Measurements from ENCODE around the gene SLC4A7.
"Not testable (repeated sequence)": the region's sequence is repeated elsewhere in the genome, so short reads cannot be mapped to it uniquely, and the experiment has no call there.

The SLC4A7 gene
- total RNA-seq = 113 to 234 (median 202) reads per million in 4 experiments

DNA sequence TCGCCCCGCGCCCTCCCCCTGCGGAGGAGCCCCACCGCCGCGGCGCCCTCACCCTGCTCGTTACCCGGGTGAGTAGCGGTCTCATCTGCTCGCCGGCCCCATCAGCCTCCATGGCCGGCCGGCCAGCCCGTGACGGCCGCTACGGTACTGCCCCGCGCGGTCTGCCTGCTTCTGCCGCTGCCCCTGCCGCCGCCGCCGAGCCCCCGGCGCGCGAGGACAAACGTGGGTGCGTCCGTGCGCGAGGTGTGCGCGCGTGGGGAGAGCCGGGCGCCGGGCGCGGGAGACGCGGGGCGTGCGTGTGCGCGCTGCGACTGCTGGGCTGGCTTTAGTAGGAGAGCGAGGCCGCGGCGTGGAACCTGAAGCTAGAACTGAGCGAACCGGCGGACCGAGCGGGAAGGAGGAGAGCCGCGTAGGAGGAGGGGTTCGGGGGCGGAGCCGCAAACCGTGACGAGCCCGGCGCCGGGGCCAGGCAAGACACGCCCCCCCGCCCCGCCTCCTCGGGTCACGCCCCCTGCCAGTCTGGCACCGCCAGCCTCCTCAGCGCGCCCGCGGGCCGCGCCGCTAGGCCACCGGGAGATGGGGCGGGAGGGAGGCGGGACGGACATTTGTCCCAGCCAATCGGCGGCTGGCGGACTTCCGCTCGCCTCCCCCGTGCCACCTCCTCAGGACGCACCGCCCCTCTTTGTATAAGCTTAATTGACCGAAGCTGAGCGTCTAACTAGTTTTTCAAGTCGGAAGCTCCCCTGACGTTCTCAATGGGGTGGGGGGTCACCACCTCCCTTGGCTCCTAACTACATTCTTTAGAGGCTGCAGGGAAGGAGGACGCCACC lies at the start of gene SLC4A7:
Gene SLC4A7 (minus strand): TSS at position 370 of the 830 bp plus-strand sequence. CDS start 258 bp downstream, at position 112.
- DNase-seq = peak; percentile 96

DNA sequence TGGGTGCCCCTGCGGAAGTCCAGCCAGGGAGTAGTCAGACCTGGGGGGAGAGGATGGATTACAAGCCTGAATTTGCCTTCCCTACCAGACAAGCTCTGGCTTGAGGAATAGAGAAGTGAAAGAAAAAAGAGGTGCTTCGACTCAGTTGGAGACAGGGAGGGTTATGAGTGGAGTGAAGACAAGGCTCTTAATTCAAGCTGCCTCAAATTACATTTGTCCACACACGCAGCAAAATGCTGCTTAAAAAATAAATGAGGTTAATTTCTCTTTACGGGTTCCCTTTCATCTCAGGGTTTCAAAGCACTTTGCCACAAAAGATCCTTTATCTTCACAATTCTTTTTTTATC lies 49.0 kb upstream of the SLC4A7 start:
- DNase-seq = no peak

DNA sequence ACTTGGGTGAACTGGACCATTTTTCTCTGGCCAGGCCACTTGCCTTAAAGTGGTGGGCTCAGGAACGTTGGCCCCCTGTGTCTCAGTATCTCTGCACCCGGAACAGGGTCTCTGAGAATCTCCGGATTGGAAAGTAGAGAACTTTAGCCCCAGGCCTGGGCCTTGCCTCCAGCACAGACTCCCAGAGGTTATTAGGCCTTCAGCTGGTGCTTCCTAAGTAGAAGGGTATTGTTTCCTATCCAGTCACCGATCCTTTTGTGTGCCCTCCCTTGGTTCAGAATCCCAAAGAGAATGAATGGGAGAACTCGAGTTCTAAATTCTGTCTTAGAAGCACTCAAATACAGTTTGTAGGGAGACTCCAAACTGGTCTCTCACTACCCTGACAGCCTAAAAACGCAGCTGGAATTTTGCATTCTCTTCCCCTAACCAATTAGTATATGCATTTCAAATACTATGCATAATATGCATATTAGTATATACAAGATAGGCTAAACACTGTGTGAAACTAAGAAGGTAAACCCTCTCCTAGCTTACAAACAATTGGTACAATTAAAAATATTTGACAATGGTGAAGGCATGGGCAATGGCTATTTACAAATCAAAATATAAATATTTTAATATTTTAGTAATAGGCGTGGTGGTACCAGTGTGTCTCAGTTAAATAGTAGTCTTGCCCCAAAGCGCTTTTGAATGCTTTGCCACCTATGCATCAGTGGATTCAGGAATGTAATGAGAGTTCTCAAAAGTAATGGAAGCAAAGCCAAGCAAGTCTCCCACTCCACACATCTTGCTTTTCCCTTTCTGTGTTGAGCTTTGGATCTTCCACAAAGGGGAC lies 48.5 kb upstream of the SLC4A7 start:
- DNase-seq = no peak

DNA sequence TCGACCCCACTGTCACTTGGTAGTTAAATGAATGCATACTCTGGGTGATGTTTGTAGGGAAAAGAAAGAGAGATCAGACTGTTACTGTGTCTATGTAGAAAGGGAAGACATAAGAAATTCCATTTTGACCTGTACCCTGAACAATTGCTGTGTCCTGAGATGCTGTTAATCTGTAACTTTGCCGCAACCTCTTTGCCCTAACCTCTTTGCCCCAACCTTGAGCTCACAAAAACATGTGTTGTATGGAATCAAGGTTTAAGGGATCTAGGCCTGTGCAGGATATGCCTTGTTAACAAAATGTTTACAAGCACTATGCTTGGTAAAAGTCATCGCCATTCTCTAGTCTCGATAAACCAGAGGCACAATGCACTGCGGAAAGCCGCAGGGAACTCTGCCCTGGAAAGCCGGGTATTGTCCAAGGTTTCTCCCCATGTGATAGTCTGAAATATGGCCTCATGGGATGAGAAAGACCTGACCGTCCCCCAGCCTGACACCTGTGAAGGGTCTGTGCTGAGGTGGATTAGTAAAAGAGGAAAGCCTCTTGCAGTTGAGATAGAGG lies 47.1 kb upstream of the SLC4A7 start:
- not testable (repeated sequence) for DNase-seq

DNA sequence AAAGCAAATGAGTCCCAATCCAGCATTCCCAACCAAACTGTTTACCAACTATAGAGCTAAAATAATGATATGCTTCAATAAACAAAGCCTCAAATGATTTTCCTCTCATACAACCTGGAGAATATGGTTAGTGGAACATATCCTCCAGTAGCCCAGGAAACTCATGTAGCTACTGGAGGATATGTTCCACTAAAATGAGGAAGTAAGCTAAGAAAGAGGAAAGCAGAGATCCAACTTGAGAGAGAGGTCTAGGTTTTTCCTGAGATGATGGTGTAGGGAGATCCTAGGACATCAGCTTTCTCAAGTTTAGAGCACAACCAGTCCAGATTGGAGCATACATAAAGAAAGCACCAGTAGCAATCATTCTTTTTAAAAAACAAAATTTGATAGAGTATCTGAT lies 44.6 kb upstream of the SLC4A7 start:
- DNase-seq = no peak

DNA sequence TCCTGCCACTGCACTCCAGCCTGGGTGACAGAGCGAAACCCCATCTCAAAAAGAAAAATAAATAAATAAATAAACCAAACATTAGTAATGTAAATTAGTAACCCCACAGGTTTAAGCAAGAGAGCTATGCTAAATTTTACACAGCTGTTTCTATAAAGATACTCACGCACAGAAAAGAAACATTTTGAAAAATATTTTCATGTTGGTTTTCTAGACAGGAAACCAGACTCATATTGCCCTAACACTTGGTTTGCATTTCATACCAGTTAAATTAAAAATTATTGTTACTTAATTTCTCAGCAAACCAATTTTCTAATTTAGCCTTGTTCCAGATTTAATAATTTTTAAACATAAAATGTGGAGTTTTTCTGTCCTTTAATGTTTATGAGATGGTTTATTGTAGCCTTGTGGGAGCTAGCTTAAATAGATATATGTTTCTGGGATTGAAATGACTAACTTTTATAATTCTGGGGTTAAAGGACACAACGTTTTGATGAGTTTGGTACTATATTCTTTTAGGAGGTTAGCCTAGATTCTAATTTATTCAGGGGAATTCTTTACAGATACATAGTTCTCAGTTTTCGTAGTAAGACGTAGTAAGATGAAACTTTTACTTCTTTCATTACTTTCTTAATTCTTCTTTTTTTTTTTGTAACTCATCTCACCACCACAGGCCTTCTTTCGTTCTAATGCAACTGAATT lies 42.6 kb upstream of the SLC4A7 start:
- DNase-seq = no peak

DNA sequence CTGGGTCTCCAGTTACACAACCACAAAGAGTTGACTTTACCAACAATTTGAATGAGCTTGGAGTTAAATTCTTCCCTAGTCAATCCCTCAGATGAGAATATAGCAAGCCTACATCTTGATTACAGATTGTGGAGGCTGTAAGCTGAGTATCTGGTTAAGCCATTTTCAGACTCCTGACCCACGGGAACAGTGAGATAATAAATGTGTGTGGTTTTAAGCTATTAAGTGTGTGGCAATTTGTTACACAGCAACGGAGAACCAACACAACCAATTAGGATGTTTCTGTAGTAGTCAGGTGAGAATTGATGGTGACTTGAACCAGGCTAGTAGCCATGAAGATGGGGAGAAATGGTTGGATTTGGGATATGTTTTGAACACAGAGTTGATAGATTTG lies 37.7 kb upstream of the SLC4A7 start:
- DNase-seq = no peak

DNA sequence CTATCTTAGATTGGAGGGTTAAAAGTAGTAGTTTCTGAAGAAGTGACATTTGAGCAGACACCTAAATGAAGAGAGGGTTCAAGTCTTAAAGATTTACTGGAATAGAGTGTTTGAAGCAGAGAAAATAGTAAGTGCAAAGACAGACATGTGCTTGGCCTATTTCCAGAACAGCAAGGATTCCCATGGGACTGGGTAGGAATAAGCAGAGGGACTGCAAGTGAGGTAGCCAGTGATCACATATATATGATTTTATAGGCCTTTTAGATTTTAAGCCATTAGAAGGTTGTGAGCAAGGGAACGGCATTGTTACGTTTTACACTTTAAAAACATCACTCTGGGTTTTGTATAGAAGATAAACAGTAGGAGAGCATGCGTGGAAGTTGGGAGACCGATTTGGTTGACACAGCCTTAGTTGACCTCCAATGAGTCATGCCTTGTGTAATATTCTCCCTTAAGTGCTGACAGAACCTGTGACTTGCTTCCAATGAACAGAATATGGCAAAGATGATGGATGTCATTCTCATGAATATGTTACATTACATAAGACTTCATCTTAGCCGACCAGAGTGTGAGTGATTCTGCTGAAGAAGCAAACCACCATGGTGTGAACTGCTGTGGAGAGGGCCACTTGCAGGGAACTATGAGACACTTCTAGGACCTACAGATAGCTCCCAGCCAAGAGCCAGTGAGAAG lies 37.1 kb upstream of the SLC4A7 start:
- DNase-seq = no peak

DNA sequence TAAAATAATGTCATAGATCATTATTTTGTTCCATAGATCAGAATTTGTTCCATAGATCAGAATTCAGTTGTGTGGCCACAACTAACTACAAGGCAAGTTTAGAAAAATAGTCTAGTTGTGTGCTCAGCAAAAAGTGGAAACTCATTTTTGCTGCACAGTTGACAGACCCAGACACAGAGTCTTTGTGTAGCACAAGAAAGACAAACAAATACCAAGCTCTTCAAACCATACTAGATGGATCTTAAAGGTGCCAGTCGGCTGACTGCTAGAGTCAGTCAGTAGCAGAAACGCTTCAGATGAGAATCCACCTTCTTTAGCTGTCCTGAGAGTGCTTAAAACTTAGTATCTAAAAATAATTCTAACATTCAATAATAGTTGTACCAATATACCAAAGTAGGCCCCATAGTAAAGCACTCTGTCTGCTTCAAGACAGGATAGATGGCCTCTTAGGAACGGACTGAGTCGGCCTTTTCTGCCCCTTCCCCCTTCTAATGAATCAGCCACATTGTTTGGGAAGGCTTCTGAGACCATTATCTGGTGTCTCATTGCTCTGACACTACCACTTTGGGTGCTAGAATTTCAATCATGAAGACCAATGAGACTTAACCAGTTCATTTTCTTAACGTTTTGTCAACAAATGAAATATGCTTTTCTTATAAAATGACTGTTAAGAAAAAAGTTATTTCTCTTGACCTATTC lies 27.7 kb upstream of the SLC4A7 start:
- no peak for DNase-seq

DNA sequence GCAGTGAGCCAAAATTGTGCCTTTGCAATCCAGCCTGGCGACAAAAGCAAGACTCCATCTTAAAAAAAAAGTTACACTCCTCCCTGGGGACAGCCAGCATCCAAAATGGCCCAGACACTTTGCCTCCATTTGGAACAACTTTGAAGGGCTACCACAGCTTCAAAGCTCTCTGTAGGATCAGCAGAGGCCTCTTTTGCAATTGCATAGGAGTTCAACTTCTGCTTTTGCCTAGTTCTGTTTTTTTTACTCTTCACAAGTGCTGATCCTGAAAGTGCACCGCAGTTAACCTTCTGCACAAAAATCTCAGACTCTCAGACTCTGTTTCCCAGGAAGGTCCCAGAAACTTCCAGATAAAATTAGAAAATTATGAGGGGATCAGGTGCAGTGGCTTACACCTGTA lies 25.2 kb upstream of the SLC4A7 start:
- DNase-seq = no peak

DNA sequence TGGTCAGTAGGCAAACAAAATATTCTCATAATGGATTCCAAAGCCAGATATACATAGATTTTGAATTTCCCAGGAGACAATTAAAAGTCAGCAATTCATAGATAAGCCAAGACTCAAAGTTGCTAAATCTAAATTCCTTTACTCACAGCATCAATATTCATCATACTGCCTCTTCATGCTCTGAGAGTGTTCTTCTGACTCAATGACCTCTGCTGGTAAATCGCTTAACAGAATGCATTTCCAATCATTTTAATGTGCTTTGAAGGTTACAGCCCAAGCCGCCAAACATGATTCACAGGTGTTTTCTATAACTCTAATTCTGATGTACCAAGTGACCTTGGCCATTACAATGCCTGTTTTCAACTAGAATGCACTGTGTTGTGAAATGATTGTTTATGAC lies 24.2 kb upstream of the SLC4A7 start:
- DNase-seq = no peak

DNA sequence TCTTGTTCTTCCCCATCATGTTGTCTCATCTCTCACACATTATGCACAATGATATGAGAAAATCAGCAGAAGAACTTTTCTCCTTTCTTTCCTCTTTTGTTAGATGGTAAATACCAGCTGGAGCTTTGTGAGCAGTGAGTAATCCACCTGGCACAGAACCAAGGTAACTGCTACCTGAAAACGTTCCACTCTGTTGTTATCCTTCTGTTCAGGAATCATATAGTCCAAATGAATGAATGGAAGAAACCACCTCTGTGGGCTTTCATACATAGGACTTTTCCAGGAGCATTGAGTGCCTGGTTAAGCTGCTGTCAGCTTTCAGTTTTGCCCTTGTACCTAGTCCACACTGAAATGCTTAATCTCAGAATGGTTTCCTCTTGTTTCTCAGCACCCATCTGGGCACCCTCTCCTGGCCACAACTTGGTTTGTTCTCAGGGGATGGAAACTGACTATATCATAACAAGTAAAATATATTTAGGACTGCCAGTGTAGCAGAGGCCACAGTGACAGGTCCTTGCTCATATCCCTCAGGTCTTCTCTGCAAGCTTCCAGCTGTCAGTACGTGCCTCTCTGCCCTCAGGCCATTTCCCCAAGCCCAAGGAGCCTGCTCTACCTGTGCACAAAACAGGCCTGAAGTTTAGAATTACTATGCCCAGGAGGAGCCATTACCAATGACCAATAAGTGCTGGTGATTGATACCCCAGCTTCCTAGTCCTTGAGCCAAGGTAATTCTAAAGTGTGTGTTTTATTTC lies 23.5 kb upstream of the SLC4A7 start:
- DNase-seq = no peak

DNA sequence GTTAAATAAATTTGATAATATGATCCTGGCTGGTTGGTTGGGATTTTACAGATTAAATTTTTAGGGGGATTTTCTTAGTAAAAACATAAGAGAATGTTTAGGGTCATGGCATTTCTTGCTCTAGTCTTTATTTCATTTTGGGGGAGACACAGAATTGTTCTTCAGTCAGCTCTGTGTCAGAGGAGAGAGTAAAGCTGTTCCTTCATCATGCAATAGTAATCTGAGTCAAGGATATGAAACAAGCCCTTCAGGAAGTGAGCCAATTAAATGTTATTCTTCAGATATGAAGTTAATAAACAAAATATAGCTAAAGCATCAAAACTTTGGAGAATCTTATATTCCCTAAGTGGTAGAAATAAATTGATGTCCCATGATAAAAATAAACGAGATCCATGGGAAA lies 22.9 kb upstream of the SLC4A7 start:
- no peak for DNase-seq

DNA sequence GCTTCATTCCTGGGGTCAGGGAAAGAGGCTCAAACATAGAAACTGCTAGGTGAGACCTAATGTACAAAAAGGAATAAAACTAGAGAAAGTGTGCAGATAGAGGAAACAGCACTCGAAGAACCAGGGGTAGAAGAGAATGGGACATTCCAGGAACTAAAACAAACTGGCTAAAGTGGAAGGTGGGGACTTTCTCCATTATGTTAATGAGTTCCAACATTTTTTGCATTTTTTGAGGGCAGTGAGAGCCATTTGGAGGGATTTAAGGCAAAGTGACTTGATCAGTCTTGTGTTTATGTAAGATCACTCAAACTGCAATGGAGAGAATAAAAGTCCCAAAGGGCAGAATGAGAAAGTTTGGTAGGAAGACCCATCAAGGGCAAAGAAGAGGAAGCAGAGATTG lies 20.6 kb upstream of the SLC4A7 start:
- DNase-seq = no peak

DNA sequence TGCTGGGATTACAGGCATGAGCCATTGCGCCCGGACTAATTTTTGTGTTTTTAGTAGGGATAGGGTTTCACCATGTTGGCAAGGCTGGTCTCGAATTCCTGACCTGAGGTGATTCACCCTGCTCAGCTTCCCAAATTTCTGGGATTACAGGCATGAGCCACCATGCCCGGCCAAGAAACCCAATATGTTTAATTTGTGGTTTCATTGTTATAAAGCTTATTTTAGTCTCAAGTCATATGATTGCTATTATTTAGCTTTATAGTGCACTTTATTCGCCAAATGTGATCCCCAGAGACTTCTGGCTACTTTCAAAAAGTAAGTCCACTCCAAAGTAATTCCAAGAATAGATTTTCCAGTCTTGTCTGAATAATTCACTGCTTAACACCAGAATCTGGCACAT lies 19.3 kb upstream of the SLC4A7 start:
- no peak for DNase-seq

DNA sequence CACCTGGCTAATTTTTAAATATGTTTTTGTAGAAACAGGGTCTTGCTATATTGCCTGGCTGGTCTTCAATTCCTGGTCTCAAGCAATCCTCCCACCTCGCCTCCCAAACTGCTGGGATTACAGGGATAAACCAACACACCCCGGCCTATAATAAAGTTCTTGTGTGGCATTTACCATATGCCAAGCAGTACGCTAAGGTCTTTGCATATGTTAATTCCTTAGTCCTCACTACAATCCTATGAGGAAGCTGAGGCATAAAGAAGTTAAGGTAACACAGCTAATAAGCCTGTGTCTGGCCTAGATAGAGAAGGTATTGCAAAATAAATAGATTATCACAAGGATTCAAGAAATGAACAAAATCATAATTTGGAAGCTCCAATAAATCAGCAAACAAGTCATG lies 17.6 kb upstream of the SLC4A7 start:
- DNase-seq = no peak

DNA sequence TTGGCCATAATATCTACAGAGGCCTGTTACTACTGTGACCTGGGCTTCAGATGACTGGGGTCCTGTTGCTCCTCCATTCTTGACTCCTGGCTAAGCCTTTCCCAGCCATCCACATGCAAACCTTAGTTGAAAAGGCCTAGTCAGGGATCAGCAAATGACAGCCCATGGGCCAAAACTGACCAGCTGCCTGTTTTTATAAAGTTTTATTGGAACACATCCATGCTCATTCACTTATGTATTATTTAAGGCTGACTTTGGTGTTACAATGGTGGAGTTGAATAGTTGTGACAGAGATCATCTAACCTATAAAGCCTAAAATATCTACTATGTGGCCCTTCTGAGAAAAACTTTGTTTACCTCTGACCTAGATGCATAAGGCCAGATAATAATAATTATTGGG lies 16.8 kb upstream of the SLC4A7 start:
- no peak for DNase-seq

DNA sequence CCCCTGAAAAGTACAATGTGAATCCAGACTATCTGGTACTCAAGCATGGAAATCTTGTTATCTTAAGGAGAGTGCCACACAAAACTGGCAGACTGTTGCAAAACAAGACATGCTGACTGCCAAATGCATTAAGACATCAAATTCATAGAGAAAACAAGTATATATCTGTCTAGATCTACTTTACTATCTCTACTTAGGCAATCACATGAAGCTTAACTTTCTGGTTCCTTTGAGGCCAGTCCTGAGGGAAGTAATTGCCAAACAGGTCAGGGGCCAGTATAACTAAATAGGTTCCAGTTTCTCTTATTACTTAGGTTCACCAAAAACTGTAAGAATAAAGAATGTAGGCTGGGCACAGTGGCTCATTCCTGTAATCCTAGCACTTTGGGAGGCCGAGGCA lies 15.9 kb upstream of the SLC4A7 start:
- no peak for DNase-seq

DNA sequence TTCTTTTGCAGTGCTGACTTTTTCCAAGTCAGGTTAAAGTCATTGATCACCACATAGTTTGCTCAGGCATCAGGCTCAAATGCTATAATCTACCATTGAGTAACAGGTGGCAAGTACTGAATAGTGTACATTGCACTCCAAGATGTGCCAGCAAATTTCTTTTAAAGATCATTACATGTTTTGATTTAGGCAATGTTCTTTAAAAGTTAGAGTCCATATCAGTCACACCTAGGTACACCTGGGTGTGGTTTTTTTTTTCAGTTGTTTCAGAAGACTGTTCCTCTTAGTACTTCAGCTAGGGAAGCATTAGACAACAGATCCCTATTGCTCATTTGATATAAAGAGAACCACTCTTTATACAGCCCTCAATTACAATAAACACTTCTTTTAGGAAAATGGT lies 10.6 kb upstream of the SLC4A7 start:
- no peak for DNase-seq

DNA sequence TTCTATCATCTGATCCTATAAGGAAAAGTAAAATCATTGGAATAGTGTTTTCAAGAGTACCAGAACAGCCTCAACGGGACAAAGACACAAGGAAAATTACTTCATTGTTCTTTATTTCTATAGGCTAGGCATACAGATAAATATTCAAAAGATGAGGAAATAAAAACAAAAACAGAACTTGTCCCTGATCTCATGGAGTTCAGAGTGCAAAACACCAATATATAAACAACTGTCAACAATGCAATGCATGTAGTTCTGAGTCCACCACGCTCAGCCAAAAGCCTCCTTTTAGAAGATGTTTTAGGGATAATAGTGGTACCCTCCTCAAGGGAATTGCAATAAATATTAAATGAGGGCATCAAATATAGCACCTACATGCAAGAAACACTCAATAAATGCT lies 4.6 kb upstream of the SLC4A7 start:
- no peak for DNase-seq

DNA sequence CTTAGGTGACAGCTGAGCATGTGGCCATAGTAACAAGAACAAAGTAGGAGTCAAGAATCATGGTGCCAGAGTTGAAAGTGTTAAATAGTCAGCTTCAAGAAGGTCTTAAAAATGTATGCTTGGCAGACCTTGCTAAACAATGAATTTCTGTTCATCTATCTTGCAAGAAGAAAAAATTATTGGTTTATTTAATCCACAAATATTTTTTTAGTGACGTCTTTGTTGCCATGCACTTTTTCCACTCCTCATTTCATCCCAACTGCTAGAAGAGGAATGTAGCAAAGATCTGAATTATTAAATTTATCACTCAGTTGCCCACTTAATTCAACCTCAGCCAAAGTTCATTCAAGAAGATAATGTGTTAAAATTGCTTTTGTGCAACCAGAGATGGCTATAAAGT lies 3.2 kb upstream of the SLC4A7 start:
- no peak for DNase-seq

Measured in effector CD8-positive, alpha-beta T cell (primary cell).